SK-N-MC (cell line): ENCODE measurements around the gene CALHM5.

Source experiments
- EZH2 ChIP-seq: fragments of 200-600 bp; sonication (generic); IDR thresholded peaks from one replicate; pipeline ENCODE4 v1.6.1; 2017; ENCODE audit warnings: antibody characterized with exemption
- POLR2AphosphoS5 ChIP-seq: IDR thresholded peaks from 2 replicates; pipeline ENCODE4 v1.6.1; 2012; ENCODE audit warnings: mild to moderate bottlenecking, low read depth, low read length, borderline replicate concordance

DNA sequence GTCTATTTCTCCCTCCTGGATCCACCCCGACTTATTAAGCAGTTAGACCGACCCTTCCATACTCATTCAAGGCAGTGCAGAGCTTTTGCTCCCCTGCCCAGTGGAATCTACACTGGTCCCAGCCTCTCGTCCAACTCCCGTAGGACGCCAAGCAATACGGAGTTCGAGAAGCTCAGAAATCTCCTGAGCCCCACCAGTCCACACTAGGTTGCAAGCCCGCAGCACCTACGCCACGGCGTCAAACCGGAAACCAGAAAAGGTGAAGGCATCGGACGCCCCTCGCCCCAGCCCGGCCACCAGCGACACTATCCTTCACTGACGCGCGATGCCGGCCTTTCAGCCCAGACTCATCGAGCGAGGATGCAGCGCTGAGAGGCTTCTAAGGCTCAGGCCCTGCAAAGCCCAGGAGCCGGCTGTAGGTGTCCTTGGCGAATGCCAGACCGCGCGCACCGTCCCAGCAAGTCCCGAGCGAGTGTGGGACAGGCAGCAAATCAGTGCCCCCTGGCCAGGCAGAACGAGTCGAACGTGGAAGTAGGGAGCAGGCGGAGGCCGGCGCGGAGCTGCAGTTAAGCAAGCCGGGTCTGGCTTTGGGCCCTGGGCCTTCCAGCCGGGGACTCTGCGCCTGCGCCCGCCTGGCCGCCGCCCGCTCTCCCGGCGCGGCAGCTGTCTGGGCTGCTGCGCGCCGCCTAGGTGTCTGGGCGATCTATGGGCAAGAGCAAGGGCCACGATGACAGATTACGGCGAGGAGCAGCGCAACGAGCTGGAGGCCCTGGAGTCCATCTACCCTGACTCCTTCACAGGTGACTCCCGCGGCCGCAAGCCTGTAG lies 59.6 kb downstream of the CALHM5 start, which contains the start of gene RWDD1:
- TF ChIP-seq POLR2AphosphoS5: peak; percentile 98
- no peak for TF ChIP-seq EZH2
